ENCODE results near the gene ERC2.

The ERC2 gene

GRCh38 chr3:55724821-55725220 is 743.4 kb downstream of the ERC2 start:
- no peak for DNase-seq

- DNase-seq: no peak
Observed at GRCh38 chr3:55724407-55724784, 743.9 kb downstream of the ERC2 start.

- no peak for DNase-seq
Observed at GRCh38 chr3:55723653-55724406, 744.4 kb downstream of the ERC2 start.

GRCh38 chr3:55721716-55722484 is 746.4 kb downstream of the ERC2 start:
- no peak for DNase-seq

GRCh38 chr3:55720614-55721013 is 747.7 kb downstream of the ERC2 start:
- DNase-seq: no peak

- DNase-seq: no peak
Observed at GRCh38 chr3:55719508-55719907, 748.8 kb downstream of the ERC2 start.

- no peak for DNase-seq
Observed at GRCh38 chr3:55719006-55719405, 749.3 kb downstream of the ERC2 start.

- DNase-seq: no peak
Observed at GRCh38 chr3:55718521-55718921, 749.7 kb downstream of the ERC2 start.

GRCh38 chr3:55718074-55718473 is 750.2 kb downstream of the ERC2 start:
- DNase-seq: no peak

GRCh38 chr3:55717481-55717880 is 750.8 kb downstream of the ERC2 start:
- no peak for DNase-seq

GRCh38 chr3:55716611-55717225 is 751.5 kb downstream of the ERC2 start:
- DNase-seq: no peak

- no peak for DNase-seq
Observed at GRCh38 chr3:55716044-55716443, 752.2 kb downstream of the ERC2 start.

- DNase-seq: no peak
Observed at GRCh38 chr3:55714057-55714456, 754.2 kb downstream of the ERC2 start.

- no peak for DNase-seq
Observed at GRCh38 chr3:55711646-55712045, 756.6 kb downstream of the ERC2 start.

GRCh38 chr3:55709411-55710012 is 758.8 kb downstream of the ERC2 start:
- no peak for DNase-seq

- DNase-seq: no peak
Observed at GRCh38 chr3:55708921-55709320, 759.3 kb downstream of the ERC2 start.

- no peak for DNase-seq
Observed at GRCh38 chr3:55708242-55708641, 760.0 kb downstream of the ERC2 start.

GRCh38 chr3:55704521-55704920 is 763.7 kb downstream of the ERC2 start:
- no peak for DNase-seq

- DNase-seq: no peak
Observed at GRCh38 chr3:55702822-55703221, 765.4 kb downstream of the ERC2 start.

- DNase-seq: no peak
Observed at GRCh38 chr3:55701997-55702396, 766.3 kb downstream of the ERC2 start.

- DNase-seq: no peak
Observed at GRCh38 chr3:55698831-55699230, 769.4 kb downstream of the ERC2 start.

GRCh38 chr3:55697177-55697865 is 770.9 kb downstream of the ERC2 start:
- no peak for DNase-seq

- no peak for DNase-seq
Observed at GRCh38 chr3:55692957-55693558, 775.2 kb downstream of the ERC2 start.

Data from activated CD4-positive, alpha-beta T cell treated with anti-CD3 and anti-CD28 coated beads for 4 hours (primary cell).